Measurements from ENCODE around the gene NR6A1.

GRCh38 chr9:124758061-124758460 lies 13.1 kb downstream of the NR6A1 start:
- TF ChIP-seq YY1 (IDR thresholded peaks at IDR 0.05; ENCODE audit: insufficient read depth, insufficient read length): no peak
- no peak for TF ChIP-seq ZNF274 (IDR thresholded peaks at IDR 0.05; ENCODE audit: low read depth, low read length)
- TF ChIP-seq SUZ12 (IDR thresholded peaks at IDR 0.05; ENCODE audit: extremely low read depth, insufficient read depth, insufficient read length): no peak
